Effector memory CD4-positive, alpha-beta T cell (primary cell): Measurements from ENCODE around the gene FLT3.
A peak's percentile ranks its signal among the peaks of the same experiment; 100 is the strongest.

ENCODE experiments used
- DNase-seq, 3 donors: peaks; one replicate each; pipeline ENCODE4 v3.0.0-alpha.2; 2020
- H3K27ac ChIP-seq: 2 replicates; pipeline ENCODE4 v1.7.0; 2013; ENCODE audit warnings: mild to moderate bottlenecking, low read length, moderate library complexity; ENCODE audit not compliant: insufficient read depth, poor library complexity, severe bottlenecking
- H3K27me3 ChIP-seq: replicated peaks from 2 replicates; pipeline ENCODE4 v1.7.0; 2013; ENCODE audit warnings: mild to moderate bottlenecking, low read length; ENCODE audit not compliant: insufficient read depth, control insufficient read depth, poor library complexity, severe bottlenecking
- H3K36me3 ChIP-seq: 2 replicates; pipeline ENCODE4 v1.7.0; 2013; ENCODE audit warnings: mild to moderate bottlenecking, low read length, moderate library complexity; ENCODE audit not compliant: control insufficient read depth, insufficient read depth
- H3K4me1 ChIP-seq: 2 replicates; pipeline ENCODE4 v1.7.0; 2013; ENCODE audit warnings: low read length, mild to moderate bottlenecking; ENCODE audit not compliant: control insufficient read depth, insufficient read depth, poor library complexity, severe bottlenecking
- H3K4me3 ChIP-seq: 2 replicates; pipeline ENCODE4 v1.7.0; 2013; ENCODE audit warnings: low read length, low read depth, mild to moderate bottlenecking; ENCODE audit not compliant: insufficient read depth, poor library complexity, severe bottlenecking
- H3K9me3 ChIP-seq: 2 replicates; pipeline ENCODE4 v1.7.0; 2013; ENCODE audit warnings: mild to moderate bottlenecking, low read length, moderate library complexity; ENCODE audit not compliant: control insufficient read depth

FLT3 gene

DNA sequence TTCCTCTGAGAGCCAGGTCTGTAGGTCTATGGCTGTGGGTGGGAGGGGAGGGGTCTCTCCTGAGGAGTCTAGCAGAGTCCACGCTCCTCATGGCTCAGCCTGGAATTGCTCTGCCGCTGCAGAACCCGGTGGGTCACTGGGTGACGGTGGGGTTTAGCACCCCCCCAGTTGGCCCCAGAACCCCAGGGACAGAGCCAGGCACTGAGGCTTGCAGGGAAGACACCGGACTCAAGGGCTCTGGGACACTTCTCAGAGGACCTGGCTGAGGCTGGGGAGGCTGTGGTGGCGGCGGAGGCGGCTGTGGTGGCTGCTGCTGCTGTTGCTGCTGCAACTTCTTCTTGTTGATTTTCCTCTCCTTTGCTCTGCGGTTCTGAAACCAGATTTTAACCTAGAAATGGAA, 137.4 kb downstream of the FLT3 start:
- DNase-seq: no peak
- H3K9me3 ChIP-seq: no peaks in the 10 kb centered on the region
- no peak overlapping the region for H3K4me3 ChIP-seq
- peaks cover 40% of the 10 kb centered on the region for H3K27me3 ChIP-seq
- no peaks in the 10 kb centered on the region for H3K36me3 ChIP-seq
- H3K27ac ChIP-seq: no peak overlapping the region
- H3K4me1 ChIP-seq: peaks cover 15% of the 10 kb centered on the region

- H3K27me3 ChIP-seq: peaks cover 38% of the 10 kb centered on the region
- no peak overlapping the region for H3K27ac ChIP-seq
- H3K4me3 ChIP-seq: no peak overlapping the region
- H3K36me3 ChIP-seq: no peaks in the 10 kb centered on the region
- H3K4me1 ChIP-seq: peaks cover 15% of the 10 kb centered on the region
- no peaks in the 10 kb centered on the region for H3K9me3 ChIP-seq
- DNase-seq: no peak
Observed at GRCh38 chr13:27962128-27962841, 138.1 kb downstream of the FLT3 start.

GRCh38 chr13:27961227-27962085, 138.9 kb downstream of the FLT3 start:
- Histone ChIP-seq H3K4me1 (peaks cover 15% of the 10 kb centered on the region), H3K27ac (no peak overlapping the region), H3K36me3 (no peaks in the 10 kb centered on the region), H3K4me3 (no peak overlapping the region), H3K9me3 (no peaks in the 10 kb centered on the region), H3K27me3 (peaks cover 34% of the 10 kb centered on the region)
- no peak for DNase-seq

- no peak for DNase-seq
- Histone ChIP-seq H3K27me3 (peaks cover 31% of the 10 kb centered on the region), H3K4me1 (peaks cover 15% of the 10 kb centered on the region), H3K9me3 (no peaks in the 10 kb centered on the region), H3K27ac (no peak overlapping the region), H3K36me3 (no peaks in the 10 kb centered on the region), H3K4me3 (peak overlapping the region; percentile 41)
Observed at GRCh38 chr13:27960362-27961226, 139.8 kb downstream of the FLT3 start.

DNA sequence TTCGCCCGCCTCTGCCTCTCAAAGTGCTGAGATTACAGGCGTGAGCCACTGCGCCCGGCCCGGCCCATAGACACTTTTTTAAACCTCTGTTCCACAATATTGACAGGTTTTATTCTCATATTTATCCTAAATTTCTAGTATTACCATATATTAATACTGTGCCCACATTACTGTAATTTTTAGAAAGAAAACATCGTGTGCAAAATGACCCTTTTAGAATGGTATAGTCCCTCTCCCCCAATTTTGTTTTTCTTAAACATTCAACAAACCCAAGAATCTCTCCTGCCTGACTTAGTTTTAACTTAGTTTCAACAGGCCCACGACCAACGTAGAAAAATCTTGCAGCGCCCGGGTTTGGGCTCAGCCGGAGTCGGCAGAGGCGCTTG, 140.4 kb downstream of the FLT3 start:
- DNase-seq: no peak
- Histone ChIP-seq H3K36me3 (no peaks in the 10 kb centered on the region), H3K4me3 (peak overlapping the region; percentile 41), H3K4me1 (peaks cover 15% of the 10 kb centered on the region), H3K27ac (no peak overlapping the region), H3K9me3 (no peaks in the 10 kb centered on the region), H3K27me3 (peaks cover 33% of the 10 kb centered on the region)

DNA sequence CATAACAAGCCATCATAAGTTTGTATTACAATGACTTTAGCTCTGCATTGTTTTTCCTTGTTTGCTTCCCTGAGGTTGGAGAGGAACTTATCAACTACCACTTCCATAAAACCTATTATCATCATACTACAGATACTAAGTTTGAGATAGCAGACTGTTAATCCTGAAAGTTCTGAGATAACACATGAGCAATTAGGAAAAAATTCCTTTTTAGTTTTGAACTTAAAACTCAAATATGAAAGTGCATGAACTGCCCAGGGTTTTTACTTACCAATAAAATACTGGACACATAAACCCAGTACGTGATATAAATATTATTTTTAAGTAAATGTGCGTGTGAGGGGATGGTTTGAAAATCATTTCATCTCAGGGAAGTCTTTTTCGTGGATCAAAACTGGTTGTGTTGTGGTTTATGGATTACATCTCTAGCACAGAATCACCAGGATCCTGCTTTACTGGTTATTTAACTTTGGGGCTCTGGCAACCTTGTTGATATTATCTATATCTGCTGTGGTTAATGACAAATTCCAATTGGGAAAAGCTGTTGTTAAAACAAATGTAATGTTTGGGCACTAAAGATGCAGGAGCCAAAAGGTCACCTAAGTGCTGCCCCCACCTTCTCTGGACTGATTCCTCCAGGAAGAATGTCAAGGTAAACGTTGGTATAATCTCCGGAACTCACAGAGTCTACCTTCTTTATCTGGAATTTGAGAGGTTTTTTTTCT, 143.6 kb downstream of the FLT3 start:
- H3K4me1 ChIP-seq: peaks cover 29% of the 10 kb centered on the region
- H3K27me3 ChIP-seq: peaks cover 46% of the 10 kb centered on the region
- no peak overlapping the region for H3K27ac ChIP-seq
- H3K9me3 ChIP-seq: no peaks in the 10 kb centered on the region
- H3K4me3 ChIP-seq: no peak overlapping the region
- H3K36me3 ChIP-seq: no peaks in the 10 kb centered on the region
- DNase-seq: no peak

- H3K27me3 ChIP-seq: peaks cover 37% of the 10 kb centered on the region
- DNase-seq: no peak
- H3K36me3 ChIP-seq: no peaks in the 10 kb centered on the region
- no peaks in the 10 kb centered on the region for H3K9me3 ChIP-seq
- no peak overlapping the region for H3K27ac ChIP-seq
- peaks cover 16% of the 10 kb centered on the region for H3K4me1 ChIP-seq
- no peak overlapping the region for H3K4me3 ChIP-seq
Observed at GRCh38 chr13:27955014-27955591, 145.3 kb downstream of the FLT3 start.

- DNase-seq: no peak
- peaks cover 34% of the 10 kb centered on the region for H3K27me3 ChIP-seq
- no peaks in the 10 kb centered on the region for H3K9me3 ChIP-seq
- no peaks in the 10 kb centered on the region for H3K36me3 ChIP-seq
- peak overlapping the region; percentile 53 for H3K4me3 ChIP-seq
- no peak overlapping the region for H3K27ac ChIP-seq
- H3K4me1 ChIP-seq: peaks cover 14% of the 10 kb centered on the region
Observed at GRCh38 chr13:27954406-27954851, 145.9 kb downstream of the FLT3 start.
